Heart left ventricle (tissue), 13 donors: ENCODE data around the gene MAP7D1.

Experiments used
- CTCF ChIP-seq, 12 donors: fragments of 200-600 bp; sonication (generic) in 4 of 12; IDR thresholded peaks; one replicate each; pipeline versions ENCODE4 v1.5.0 to v1.8.0; 2018 to 2022; ENCODE audit warnings: antibody characterized with exemption in 12 of 12, mild to moderate bottlenecking in 5 of 12
- POLR2A ChIP-seq, 2 donors: fragments of 450-650 bp; IDR thresholded peaks; one replicate each; pipeline ENCODE4 v1.6.1; 2017; ENCODE audit warnings: antibody characterized with exemption in 2 of 2, mild to moderate bottlenecking in 2 of 2, moderate library complexity in 2 of 2
- donor health status: ischemic (EF 13 %, LVEDD 7.1; RV severe dilation, severe dysfunction).
- donor health status: DM: no; HTN: yes; CAD: no.
- donor health status: DM: no; HTN: no; CAD: no.
- donor health status: ischemic (EF 25% LVEDD 6.9; RV normal size, moderate dysfunction).
- donor health status: ischemic (EF 25% LVEDD 5.7; RV mildly dilated, moderate dysfunction).
- donor health status: ischemic (EF 35%, LVEDD 5.7; RV mildly dilated, moderate dysfunction).
- donor health status: nonischemic (EF 11% LVEDD 7.7; RV severe dilation, severe dysfunction).
- donor health status: DM: yes; HTN: yes; CAD: no.
- donor health status: PGD.
- donor health status: ischemic (EF 29% LVEDD 5.4; RV normal size, mild dysfunction).
- donor health status: nonischemic (EF 23%, LVEDD 6.1; RV moderate dilation, normal function).

DNA sequence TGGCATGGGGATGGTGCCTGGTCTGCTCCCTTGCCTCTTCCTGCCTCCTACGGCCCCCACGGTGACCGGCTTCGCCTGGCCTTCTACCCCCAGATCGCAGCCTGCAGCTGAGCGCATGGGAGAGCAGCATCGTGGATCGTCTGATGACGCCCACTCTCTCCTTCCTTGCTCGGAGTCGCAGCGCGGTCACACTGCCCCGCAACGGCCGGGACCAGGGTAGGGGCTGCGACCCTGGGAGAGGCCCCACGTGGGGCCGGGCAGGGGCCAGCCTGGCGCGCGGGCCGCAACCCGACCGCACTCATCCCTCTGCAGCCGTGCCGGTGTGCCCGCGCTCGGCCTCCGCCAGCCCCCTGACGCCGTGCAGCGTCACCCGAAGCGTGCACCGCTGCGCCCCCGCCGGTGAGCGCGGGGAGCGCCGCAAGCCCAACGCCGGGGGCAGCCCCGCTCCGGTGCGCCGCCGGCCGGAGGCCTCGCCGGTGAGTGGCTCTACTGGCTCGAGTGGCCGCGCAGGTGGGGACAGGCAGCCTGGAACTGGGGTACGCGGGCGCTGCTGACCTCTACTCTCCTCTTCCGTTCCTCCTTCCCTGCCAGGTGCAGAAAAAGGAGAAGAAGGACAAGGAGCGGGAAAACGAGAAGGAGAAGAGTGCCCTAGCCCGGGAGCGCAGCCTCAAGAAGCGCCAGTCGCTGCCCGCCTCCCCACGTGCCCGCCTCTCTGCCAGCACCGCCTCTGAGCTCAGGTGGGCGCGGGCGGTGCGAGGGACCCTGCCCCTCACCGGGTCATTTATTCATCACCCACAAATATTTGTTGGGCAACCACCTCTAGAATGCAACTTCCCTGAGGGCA lies 20.4 kb downstream of the MAP7D1 start:
- peak in 11 of 12 donors; percentile 12 to 59 (median 36) for TF ChIP-seq CTCF (IDR thresholded peaks at IDR 0.05)
- TF ChIP-seq POLR2A (IDR thresholded peaks at IDR 0.05), result no peak
